ENCODE data around the gene ISCA2.
"Not testable (repeated sequence)": the region's sequence is repeated elsewhere in the genome, so short reads cannot be mapped to it uniquely, and the experiment has no call there.

The ISCA2 gene, protein sequence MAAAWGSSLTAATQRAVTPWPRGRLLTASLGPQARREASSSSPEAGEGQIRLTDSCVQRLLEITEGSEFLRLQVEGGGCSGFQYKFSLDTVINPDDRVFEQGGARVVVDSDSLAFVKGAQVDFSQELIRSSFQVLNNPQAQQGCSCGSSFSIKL

DNA sequence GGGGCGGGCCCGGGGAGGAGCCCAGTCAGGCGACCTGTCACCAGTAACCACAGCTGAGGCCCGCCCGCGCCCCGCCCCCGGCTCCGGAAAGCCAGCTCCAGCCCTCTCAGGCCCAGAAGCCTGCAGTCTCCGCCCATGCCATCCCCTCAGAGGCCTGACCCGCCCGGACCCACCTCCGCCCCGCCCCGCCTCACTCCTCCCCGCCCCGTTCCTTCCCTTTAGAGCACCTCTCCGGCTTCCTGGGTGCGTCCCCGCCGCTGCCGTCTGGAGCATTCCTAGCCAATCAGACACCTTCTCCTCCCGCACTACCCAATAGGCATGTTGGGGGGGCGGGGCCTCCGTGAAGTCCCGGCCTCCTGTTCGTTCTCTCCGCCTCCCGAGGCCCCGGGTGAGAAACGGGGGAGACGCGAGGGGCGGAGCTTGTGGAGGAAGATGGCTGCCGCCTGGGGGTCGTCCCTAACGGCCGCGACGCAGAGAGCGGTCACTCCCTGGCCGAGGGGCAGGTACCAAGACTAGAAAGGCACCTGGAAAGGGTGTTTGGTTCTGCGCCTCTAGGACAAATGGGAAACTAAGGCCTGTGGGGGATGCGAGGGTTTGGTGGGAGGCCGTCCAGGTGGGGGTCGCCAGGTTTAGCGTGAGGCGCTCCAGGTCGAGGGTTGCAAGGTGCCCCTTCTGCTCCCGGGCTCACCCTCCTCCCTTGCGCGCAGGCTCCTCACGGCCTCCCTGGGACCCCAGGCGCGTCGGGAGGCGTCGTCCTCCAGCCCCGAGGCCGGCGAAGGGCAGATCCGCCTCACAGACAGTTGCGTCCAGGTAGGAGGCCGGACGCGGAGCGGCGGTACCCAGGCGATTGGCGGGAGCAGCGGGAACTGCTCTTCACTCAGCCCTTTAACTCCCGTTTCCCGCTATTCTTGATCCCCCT is at the start of gene ISCA2:
ISCA2 (plus strand) TSS at position 423 of the 919 bp plus-strand sequence; CDS start at position 433, 10 bp downstream.
- DNase-seq (ENCODE audit: low read depth) = peak; percentile 98

DNA sequence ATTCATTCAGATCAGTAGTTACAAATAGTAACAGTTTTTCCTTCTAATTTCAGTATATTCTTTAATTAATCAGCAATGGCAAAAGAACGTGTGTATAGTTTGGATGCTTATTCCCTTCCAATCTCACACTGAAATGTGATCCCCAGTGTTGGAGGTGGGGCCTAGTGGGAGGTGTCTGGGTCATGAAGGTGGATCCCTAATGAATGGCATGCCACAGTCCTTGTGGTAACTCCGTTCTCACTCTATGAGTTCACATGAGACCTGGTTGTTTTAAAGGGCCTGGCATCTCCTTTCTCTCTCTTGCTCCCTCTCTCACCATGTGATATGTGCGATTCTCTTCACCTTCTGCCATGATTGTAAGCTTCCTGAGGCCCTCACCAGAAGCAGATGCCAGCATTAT is 48.7 kb upstream of the ISCA2 start:
- DNase-seq (ENCODE audit: low read depth) = no peak

DNA sequence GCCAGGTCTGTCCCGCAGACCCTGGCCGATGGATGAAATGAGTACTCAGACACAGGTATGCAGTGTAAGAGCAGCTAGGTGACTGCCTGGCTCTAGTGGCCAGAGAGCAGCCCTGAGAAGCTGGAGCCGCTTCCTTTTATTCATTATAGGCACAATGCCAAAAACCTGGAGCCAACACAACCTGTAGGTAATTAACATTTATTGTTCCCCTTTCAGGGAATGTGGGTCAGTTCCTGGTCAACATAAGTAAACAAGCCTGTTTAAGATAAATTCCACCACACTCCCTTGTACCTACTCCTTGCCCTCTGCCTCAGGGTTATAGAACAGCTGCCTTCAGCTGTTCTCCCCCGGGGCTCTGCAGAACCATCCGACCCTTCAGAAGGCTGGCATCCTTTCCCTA is 39.2 kb upstream of the ISCA2 start:
- DNase-seq (ENCODE audit: low read depth) = not testable (repeated sequence)

DNA sequence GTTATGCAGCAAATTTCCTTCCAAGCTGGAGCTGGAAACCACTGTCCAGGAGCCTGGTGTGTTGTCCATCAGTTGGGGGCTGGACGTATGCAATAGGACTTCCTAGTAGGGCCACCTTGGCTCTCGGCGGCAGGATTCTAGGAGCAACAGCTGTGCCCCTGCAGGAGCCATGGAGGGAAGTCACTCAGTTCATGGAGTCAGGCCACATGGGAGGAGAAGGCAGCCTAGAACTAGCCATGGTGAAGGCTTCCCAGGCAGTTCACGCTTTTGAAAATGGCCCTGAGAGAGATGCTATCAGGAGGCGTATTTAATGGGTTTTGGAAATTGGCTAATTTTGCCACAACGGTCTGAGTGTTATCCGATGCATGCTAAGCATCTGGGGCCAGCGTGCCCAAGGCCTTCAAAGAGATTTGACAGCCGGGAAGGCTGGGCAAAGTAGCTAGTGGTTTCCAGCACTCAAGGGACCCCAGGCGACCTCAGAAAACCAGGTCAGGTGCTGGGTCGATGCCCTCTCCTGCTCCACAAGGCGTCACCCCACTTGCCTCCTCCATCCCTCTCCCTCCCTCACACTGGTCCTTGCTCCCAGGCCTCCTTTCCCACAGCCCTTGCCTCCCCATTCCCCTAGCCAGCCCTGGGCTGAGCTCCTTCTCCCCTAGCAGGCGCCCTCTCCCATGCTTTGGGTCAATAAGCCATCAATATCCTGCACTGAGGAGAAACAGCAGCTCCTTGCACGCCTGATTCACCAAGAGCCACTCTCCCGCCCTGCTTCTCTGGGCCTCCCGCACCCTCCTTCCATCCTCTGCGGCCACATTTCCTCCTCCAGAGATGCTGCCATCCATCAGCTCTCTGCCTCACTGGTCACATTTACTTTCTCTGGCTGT is 36.6 kb upstream of the ISCA2 start:
- no peak for DNase-seq (ENCODE audit: low read depth)

DNA sequence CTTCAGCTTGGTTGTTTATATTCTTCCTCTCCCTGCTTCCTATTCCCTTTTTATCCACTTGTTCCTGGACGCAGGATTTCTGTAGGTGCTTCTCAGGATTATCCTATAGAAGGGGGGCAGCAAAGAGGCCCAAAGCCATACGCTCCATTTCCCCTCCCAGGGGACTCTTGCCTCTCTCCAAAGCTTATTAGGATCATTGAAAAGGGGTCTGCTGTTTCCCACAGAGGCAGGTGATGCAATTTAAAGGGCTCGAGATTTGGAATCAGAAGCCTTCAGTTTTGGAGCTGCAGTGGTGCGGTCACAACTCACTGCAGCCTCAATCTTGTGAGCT is 36.0 kb upstream of the ISCA2 start:
- no peak for DNase-seq (ENCODE audit: low read depth)

DNA sequence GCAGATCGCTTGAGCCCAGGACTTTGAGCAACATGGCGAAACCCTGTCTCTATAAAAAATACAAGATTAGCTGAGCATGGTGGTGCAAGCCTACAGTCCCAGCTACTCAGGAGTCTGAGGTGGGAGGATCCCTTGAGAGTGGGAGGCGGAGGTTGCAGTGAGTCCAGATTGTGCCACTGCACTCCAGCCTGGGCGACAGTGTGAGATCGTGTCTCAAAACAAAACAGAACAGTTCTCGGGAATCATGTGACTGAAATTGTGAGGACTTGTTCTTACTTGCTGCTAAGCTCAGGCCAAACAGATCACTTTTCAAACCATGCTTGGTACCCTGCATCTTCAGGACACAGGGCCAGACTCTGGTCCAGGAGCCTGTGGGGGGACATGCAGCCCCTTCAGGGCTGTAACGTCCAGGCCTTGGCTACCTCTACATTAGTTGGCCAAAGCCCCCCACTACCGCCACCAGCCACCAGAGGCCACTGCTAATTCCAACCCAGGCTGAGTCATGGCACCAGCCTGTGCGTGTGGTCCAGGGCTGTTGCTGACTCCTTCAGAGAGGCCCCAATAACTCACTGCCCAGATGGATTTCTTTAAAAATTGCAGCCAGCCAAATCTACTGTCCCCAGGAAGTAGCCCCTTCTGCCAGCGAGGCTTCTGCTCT is 34.1 kb upstream of the ISCA2 start:
- peak; percentile 16 for DNase-seq (ENCODE audit: low read depth)

DNA sequence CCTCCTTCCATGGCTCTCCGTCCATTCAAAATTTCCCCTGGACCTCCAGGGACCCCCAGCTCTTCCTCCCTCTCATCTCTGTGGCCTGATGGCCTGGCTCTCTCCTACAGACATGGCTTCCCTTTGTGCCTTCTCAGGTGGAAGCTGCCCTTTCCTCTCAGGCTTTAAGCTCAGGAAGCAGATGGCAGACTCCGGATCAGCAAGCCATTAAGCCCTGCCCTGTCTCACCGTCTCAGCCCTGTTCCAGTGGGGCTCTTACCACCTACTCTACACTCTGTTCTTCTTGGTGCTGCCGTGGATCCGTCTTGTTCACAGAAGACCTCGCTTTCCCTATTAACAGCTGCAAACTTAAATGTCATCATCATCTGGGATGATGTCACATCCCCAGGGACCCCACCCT is 33.6 kb upstream of the ISCA2 start:
- no peak for DNase-seq (ENCODE audit: low read depth)

DNA sequence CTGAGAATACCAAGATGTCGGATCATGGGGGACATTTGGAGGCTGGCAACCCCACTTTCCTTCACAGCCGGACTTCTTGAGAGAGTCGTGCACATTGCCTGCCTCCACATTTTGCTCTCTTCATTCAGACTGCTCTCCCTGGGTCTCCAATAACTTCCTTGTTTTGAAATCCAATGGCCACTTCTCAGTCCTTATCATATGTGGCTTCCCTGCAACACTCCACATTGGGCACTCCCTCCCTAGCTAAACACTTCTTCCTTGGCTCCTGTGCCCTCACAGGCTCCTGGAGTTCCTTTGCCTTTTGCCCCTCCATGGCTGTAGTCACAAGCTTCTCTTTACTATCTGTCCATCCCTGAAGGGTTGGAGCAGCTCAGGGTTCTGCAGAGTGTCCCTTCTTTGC is 30.6 kb upstream of the ISCA2 start:
- no peak for DNase-seq (ENCODE audit: low read depth)

DNA sequence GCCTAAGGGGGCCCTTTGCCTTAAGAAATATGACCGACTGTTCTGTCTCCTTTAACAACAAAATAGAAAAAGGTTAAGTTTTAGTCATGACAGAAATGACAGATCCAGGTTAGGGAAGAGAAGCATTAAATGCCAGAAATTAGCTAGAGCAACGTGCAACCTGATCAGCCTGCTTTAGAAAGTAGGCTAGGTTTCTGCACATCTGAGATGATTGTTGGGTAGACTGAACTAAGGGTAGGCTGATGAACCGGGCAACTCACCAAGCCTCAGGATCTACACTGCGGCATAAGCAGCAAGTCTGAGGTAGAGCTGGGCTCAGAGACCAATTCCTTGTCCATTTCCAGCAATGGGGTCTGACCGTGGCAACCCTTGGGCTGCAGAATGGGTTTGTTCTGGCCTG is 29.9 kb upstream of the ISCA2 start:
- no peak for DNase-seq (ENCODE audit: low read depth)

DNA sequence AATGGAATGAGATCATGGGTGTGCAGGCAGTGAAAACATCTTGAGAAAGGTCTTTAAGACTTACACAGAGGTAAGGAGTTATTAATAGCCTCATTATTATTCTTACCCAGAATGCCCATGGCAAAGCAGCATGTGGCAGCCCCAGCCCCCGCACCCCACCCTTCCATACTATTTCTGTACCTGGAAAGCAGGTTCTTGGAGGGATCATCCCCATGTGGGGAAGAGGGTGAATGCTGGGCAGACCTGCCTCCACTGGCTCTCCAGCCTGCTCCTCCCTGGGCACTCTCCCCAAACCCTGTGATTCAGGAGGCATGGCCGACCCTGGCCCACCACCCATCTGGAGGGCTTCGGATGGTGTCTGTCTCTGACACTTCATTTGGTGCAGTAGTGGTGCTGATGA is 28.8 kb upstream of the ISCA2 start:
- no peak for DNase-seq (ENCODE audit: low read depth)

DNA sequence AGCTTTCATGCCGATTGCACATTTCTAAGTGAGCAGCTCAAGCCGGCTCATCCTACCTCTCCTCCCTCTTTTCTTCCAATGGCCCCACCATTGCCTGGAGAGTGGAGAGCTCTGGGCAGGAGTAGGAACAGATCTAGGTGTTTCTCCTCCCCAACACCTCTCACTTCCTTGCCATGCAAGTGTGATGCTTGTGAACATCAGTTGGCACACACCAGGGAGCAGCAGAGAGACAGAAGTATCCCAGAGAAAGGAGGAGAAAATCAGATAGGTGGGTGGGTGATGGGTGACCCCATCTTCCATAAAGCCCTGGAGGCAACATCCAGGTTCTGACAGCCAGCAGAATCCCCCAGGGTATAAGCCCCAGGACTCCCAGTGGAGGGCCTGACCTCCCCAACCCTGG is 28.2 kb upstream of the ISCA2 start:
- no peak for DNase-seq (ENCODE audit: low read depth)

DNA sequence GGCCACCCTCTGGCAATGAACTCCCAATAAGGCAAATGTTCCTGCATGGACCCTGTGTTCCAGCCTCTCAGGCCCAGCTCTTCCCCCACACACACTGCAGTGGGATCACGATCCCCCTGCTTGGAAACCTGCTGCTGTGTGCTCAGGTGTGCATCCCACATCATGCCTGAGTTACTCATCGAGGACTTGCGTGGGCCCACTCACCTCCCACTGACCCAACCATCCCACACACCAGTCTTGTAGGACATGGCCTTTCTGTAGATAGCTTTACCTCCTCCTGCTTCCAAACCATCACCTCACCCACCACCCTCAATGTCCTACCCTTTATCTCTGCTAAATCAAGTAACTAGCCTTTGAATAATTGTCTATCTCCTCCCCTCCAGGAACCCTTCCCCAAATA is 25.1 kb upstream of the ISCA2 start:
- no peak for DNase-seq (ENCODE audit: low read depth)

DNA sequence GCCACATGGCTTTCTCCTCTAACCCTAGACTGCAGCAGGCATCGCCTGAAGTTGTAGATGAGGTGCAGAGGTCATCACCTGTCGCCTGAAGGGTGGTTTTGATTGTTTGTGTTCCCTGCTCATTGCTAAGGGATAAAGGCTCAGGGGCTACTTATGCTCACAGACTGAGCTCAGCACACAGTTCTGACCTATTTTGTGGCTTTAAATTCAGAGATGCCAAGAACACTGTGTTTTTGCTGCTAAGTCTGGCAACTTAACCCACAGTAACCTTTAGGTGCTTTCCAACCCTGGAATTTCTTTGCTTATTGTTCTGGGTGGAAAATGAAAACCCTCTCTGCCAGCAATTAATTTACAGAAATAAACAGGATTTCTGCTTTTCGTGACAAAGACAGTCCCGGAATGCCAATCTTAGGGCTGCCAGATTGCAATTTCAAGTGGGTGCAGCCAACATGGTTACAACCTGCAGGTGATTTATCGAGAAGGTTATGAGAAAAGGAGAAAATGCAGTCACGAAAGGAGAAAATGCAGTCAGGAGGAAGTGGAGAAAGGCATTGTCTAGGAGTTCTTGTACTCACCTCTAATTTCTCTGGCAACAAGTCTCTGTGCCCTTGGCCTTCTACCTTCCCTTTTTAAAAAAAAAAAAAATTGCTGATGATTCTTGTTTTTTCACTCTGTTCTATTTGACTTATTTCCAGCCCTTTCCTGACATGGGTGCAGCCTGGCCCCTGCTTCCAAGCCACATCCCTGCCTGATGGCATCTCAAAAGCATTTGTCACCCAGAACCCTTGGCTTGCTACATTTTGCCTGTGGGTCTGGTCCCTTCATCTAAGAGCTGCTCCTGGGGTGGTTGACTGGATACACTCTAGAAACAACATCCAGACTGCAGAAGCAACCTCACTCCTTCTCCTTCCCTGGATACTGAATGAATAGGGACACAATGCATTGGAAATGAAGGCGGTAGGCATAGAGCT is 23.7 kb upstream of the ISCA2 start:
- DNase-seq (ENCODE audit: low read depth) = no peak

DNA sequence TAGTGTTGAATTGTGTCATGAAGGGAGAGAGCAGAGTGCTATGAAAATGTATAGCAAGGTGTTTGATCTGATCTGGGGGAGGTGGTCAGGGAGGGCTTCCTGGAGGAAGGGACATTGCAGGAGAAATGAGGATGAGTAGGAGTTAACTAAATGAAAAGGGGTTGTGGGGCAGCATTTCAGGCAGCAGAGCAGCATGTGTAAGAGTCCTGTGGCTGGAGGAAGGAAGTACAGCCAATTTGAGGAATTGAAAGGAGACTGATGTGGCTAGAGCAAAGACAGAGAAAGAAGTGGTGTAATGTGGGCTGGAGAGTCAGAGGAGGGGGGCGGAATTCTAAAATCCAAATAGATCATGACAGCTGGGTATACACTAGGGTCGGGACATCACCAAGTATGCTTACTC is 21.0 kb upstream of the ISCA2 start:
- no peak for DNase-seq (ENCODE audit: low read depth)

DNA sequence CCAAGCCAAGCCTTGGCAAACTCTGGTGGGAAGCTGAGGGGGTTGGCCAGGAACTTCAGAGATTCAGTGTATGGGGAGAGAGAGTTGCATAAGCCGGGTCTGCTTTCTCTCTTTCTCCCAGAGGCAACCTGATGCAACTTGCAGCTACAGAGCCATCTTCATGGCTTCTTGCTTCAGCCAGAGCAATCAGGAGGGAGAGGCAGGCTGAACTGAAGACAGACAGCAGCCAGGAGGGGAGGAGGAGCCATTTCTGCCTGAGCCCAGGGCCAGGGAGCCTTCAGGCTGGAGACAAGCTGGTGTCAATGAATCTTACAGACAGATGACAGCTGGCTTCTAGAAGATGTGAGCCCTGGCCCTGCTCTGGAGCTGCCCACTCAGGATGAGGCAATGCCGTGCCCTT is 19.2 kb upstream of the ISCA2 start:
- no peak for DNase-seq (ENCODE audit: low read depth)

DNA sequence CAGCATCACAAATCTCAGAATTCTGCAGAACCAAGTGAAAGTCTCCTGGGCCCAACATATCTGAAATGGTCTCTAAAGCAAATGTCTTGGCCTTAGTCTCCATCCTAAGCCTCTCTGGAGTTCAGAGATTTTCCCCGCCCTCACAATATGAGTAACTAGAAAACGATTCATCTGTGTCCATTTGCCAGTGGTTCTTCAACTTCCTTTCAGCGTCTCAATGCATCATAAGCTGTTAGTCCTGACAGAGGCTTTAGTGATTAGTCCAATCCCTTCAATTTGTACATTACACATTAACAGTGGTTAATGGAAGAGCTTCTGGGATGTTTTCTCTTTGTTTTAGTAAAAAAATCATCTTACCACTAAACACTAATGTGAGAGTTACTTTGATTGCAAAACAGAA is 17.9 kb upstream of the ISCA2 start:
- DNase-seq (ENCODE audit: low read depth) = peak; percentile 14

DNA sequence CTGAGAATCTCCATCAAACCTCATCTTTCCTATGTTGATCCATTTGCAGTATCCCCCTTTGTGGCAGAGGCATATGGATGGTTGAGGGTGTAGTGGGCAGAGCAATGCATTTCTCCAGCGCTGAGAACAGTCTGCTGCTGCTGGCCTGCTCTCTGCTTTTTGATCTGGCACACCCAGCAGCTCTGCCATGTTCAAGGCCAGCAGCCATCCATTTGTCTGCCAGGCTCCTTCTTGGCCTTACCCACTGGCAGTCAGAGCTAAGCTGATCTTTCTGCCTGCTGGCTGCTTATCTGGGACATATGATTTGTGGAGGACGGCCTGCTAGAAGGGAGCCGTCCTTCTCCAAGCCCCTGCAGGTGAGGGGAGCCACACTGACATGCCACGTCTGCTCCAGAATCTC is 17.5 kb upstream of the ISCA2 start:
- DNase-seq (ENCODE audit: low read depth) = no peak

DNA sequence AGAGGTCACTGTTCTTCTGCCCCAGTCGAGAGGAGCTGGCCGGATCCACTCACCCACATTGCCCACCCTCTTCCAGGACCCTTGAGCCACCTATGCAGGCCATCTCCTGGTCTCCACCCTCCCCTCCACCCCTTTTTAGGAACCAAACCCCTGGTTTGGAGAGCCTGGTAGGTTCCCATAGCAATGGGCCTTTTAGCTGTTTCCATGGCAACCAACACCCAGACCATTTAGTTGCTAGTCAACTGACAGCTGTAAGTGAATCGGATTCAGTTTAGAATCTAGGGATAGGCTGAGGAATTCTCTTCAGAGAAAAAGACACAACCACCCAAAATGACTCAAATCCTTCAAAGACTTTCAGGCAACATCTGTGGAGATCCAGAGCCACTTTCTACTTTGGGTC is 17.0 kb upstream of the ISCA2 start:
- no peak for DNase-seq (ENCODE audit: low read depth)

DNA sequence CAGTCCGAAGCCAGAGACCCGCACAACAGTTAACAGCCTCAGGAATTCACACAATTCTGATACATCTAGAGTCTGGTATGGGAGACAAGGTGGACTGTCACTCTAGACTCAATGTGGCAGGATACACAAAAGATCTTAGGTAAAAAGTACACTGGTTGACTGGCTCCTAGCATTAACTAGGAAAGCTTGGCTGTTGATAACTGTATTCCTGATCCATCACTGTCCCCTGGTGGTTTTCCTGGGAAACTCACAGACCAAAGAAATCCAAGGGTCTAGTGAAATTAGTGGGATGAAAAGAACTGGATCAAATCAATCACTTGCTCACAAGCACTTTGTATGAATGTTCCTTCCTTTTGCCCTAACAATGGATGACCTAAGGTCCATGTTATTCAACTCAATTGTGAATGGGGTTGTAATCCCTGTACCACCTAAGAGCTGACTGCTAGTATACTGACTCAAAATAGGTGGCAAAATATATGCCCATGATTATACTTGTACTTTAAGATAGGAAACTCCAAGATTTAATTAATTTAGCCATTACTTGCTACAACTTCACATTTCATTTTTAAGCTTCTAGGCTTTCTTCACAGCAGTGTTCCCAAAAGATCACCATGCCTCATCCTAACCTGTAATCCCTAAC is 14.4 kb upstream of the ISCA2 start:
- DNase-seq (ENCODE audit: low read depth) = no peak

DNA sequence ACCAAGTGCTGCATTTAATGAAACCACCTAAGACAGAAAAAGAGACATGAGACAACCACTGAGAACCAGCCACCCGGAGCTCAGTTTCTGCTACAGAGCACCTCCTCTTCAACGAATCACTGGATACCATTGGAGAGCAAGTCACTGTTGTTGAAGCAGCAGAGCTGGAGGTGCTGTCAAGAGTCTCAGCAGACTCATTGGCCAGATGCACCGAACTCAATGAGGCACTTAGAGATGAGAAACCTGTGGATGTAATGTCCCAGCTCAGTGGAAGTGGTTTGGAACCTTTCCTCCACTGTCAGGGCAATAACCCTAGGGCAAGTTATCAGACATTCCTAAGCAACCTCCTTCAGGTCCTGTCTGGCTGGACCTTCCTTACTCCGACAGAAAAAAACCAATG is 13.5 kb upstream of the ISCA2 start:
- DNase-seq (ENCODE audit: low read depth) = no peak

DNA sequence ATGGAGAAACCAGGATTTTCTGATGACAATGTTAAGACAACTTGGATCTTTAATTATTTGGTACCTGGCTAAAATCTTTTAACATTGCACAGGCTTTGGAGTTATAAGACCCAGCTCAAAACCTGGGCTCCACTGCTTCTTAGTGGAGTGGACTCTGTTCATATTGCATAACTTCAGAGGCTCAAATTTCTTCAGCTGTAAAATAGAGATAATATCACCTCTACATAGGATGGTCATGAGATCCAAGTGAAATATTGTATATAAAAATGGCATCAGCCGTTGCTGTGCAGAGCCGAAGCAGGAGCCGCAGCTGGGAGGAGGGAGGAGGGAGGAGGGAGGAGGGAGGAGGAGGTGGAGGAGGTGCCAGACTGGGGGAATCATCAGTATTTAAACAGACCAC is 11.0 kb upstream of the ISCA2 start:
- no peak for DNase-seq (ENCODE audit: low read depth)
